Endothelial cell of umbilical vein (primary cell): ENCODE results near the gene DGKG. TPM values are rescaled to one million over a fixed set of nuclear protein-coding genes. Genes with fewer than 3 reads are reported as not detected.

Source experiments
- BruUV-seq: library from RNA; stranded (reverse); fragments of 400-500 nt; replicated peaks from 2 replicates; lab custom pipeline; 2021; lab: Mats Ljungman, UMichigan
- CTCF ChIA-PET: fragments of 300-600, 350-600 bp; sonication (Branson Sonifier 250); formaldehyde crosslinking; loops from one replicate; lab custom pipeline; 2021; ENCODE audit warnings: antibody characterized with exemption, inconsistent platforms; lab: Charles Lee
- POLR2A ChIA-PET: fragments of 300-600, 350-600 bp; sonication (Branson Sonifier 250); formaldehyde crosslinking; loops from one replicate; lab custom pipeline; 2021; ENCODE audit warnings: antibody characterized with exemption, inconsistent platforms; lab: Charles Lee
- DNase-seq: peaks from one replicate; pipeline ENCODE4 v3.0.0-alpha.2; 2011; ENCODE audit warnings: low read depth, low spot score
- FAIRE-seq: peaks from 2 replicates; lab custom pipeline; 2011; peaks lifted over from hg19 to GRCh38; lab: Jason Lieb, UNC
- H2AFZ ChIP-seq: 2 replicates; pipeline ENCODE4 v1.6.0; 2012; ENCODE audit warnings: low read depth, low read length, control low read depth, inconsistent platforms
- H3K27ac ChIP-seq: 2 replicates; pipeline ENCODE4 v1.5.1; 2011; ENCODE audit warnings: low read depth, mild to moderate bottlenecking, control low read depth, low read length, moderate library complexity; ENCODE audit not compliant: insufficient read depth
- H3K27me3 ChIP-seq, 2 experiments: 2 replicates each; pipeline versions ENCODE4 v1.6.0 to v1.6.1; 2011; ENCODE audit warnings: low read length in 2 of 2, mixed read lengths in 1 of 2; ENCODE audit not compliant: control insufficient read depth in 2 of 2, insufficient read depth in 2 of 2
- H3K36me3 ChIP-seq, 2 experiments: 2 replicates in 1 of 2; 3 replicates in 1 of 2; pipeline ENCODE4 v1.5.1; 2011; ENCODE audit warnings: low read length in 2 of 2, mild to moderate bottlenecking in 1 of 2, moderate library complexity in 1 of 2; ENCODE audit not compliant: control insufficient read depth in 2 of 2, insufficient read depth in 2 of 2; ENCODE audit errors: extremely low read depth in 1 of 2
- H3K4me1 ChIP-seq: 3 replicates; pipeline ENCODE4 v1.5.1; 2011; ENCODE audit warnings: mild to moderate bottlenecking, low read length; ENCODE audit not compliant: control insufficient read depth, insufficient read depth; ENCODE audit errors: extremely low read depth
- H3K4me2 ChIP-seq: 2 replicates; pipeline ENCODE4 v1.6.1; 2011; ENCODE audit warnings: low read length, control low read depth, mixed read lengths; ENCODE audit not compliant: insufficient read depth
- H3K4me3 ChIP-seq, 3 experiments: fragments of 200-600 bp in 1 of 3; sonication (generic), shearing (Covaris generic) in 1 of 3; replicated peaks in 1 of 3; 2 replicates each; pipeline ENCODE4 v1.5.1; 2011 to 2016; ENCODE audit warnings: control low read depth in 3 of 3, low read length in 3 of 3, mild to moderate bottlenecking in 2 of 3, inconsistent platforms in 1 of 3, low read depth in 1 of 3, moderate library complexity in 1 of 3; ENCODE audit not compliant: insufficient read depth in 1 of 3
- H3K79me2 ChIP-seq: 2 replicates; pipeline ENCODE4 v1.6.0; 2012; ENCODE audit warnings: low read length, inconsistent platforms; ENCODE audit not compliant: control insufficient read depth, insufficient read depth
- H3K9ac ChIP-seq: replicated peaks from 2 replicates; pipeline ENCODE3; 2011; ENCODE audit warnings: low read length, control low read depth; ENCODE audit not compliant: insufficient read depth; ENCODE audit errors: extremely low read depth
- H3K9me1 ChIP-seq: replicated peaks from 3 replicates; pipeline ENCODE4 v1.6.0; 2011; ENCODE audit warnings: mild to moderate bottlenecking, low read length; ENCODE audit not compliant: control insufficient read depth, insufficient read depth; ENCODE audit errors: extremely low read depth
- H3K9me3 ChIP-seq: replicated peaks from 2 replicates; pipeline ENCODE4 v1.5.1; 2012; ENCODE audit warnings: low read length, inconsistent platforms; ENCODE audit not compliant: control insufficient read depth, insufficient read depth
- H4K20me1 ChIP-seq: replicated peaks from 2 replicates; pipeline ENCODE3; 2011; ENCODE audit warnings: mild to moderate bottlenecking, low read length; ENCODE audit not compliant: control insufficient read depth, insufficient read depth; ENCODE audit errors: extremely low read depth
- EZH2 ChIP-seq: IDR thresholded peaks from 2 replicates; pipeline ENCODE4 v1.6.1; 2012; ENCODE audit warnings: borderline replicate concordance, low read depth, mild to moderate bottlenecking, moderate library complexity, low read length, inconsistent platforms; ENCODE audit not compliant: severe bottlenecking
- FOS ChIP-seq: IDR thresholded peaks from 2 replicates; pipeline ENCODE4 v1.6.1; 2011; ENCODE audit warnings: mild to moderate bottlenecking, low read length, moderate library complexity, borderline replicate concordance; ENCODE audit not compliant: insufficient read depth
- GATA2 ChIP-seq: IDR thresholded peaks from 2 replicates; pipeline ENCODE4 v1.7.0; 2011; ENCODE audit warnings: low read depth, mild to moderate bottlenecking, moderate library complexity, mixed read lengths, low read length; ENCODE audit not compliant: insufficient read length, insufficient read depth
- JUN ChIP-seq: IDR thresholded peaks from 2 replicates; pipeline ENCODE4 v1.6.1; 2011; ENCODE audit warnings: borderline replicate concordance, low read depth; ENCODE audit not compliant: insufficient read length, insufficient read depth
- MYC ChIP-seq: IDR thresholded peaks from one replicate; pipeline ENCODE4 v1.6.1; 2011; ENCODE audit warnings: mild to moderate bottlenecking, low read depth, low read length
- POLR2A ChIP-seq: IDR thresholded peaks from 2 replicates; pipeline ENCODE4 v1.6.1; 2012; ENCODE audit warnings: low read depth, mild to moderate bottlenecking, control low read depth, low read length
- POLR2AphosphoS5 ChIP-seq: IDR thresholded peaks from 2 replicates; pipeline ENCODE4 v1.6.1; 2012; ENCODE audit warnings: low read depth, mild to moderate bottlenecking, control low read depth, low read length, moderate library complexity; ENCODE audit not compliant: insufficient read depth
- dilution Hi-C: fragments of 300-500 bp; cut with MboI; formaldehyde crosslinking; loops from one replicate; pipeline ENCODE4 v1.15.0; 2019; ENCODE audit warnings: low sequenced_read_pairs; ENCODE audit not compliant: extremely low pct_ligation_motif_present
- intact Hi-C: fragments of 100-400 bp; cut with micrococcal nuclease; formaldehyde crosslinking; loops from one replicate; pipeline ENCODE4 v1.10.0; 2022
- polyA plus RNA-seq, 4 experiments: library from polyadenylated mRNA; depleted of rRNA in 3 of 4; stranded (reverse) in 3 of 4; unstranded in 1 of 4; fragments of >200 nt; gene quantifications; 2 replicates each; pipeline versions ENCODE4 v1.2.1 to v1.2.3, GENCODE V29; 2011 to 2012; ENCODE audit warnings: missing spikeins in 1 of 4
- total RNA-seq: library from RNA; stranded (reverse); gene quantifications from 2 replicates; pipeline ENCODE4 v1.2.3, GENCODE V29; 2021
- TF ChIP-seq, protein P1 (sequence below), 2 donors: IDR thresholded peaks; 1 replicate in 1 of 2; 2 replicates in 1 of 2; pipeline ENCODE4 v1.5.1; 2011; ENCODE audit warnings: low read length in 2 of 2, mild to moderate bottlenecking in 2 of 2, moderate library complexity in 2 of 2, control low read depth in 1 of 2, inconsistent platforms in 1 of 2, low read depth in 1 of 2; ENCODE audit not compliant: insufficient read depth in 1 of 2; ENCODE audit errors: extremely low read depth in 1 of 2
- TF ChIP-seq, protein P2 (sequence below): IDR thresholded peaks from 2 replicates; pipeline ENCODE4 v1.6.1; 2011; ENCODE audit not compliant: insufficient read depth, insufficient read length

Gene DGKG
- total and polyA plus RNA-seq, 2 donors (not counting 3 experiments of a cell fraction or from before 2014, with no cell fraction given), result not detected

DNA sequence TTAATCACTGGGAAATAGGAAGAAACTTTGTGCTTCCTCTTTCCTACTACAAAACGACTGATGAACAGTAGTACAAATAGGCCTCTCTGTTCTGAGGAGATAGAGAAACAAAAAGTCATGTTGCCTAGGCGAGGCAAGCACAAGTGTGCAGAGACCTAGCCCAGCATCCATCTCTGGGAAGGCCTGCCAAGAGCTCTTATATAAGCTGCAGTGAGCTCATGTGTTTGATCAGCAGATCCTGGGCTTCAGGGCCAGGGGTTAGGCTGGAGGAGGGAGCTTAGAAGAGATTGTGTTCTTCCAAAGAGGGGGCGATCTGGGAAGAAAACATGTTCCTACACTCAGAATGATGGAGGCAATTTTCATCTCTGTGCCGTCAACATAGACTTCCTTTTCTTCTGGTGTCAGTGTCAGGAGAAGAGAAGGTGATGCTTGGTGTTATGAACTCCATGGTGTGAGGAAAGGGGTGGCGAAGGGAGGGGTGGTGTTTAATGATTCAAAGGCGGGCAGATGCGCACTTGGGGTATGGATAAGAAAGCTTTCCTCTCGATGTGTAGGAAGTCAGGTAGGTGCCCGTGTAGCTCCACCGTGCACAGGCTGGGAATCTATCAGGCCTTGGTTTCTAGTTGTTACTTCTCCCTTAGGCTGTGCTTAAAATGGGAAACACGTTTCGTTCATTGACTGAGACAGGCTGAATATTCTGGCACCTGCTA, 223.6 kb downstream of the DGKG start:
- dilution Hi-C loops (no loop called here), intact Hi-C loops (no loop called here)
- no peaks in the 10 kb centered on the region for H3K4me1 ChIP-seq
- H2AFZ ChIP-seq, result no peak overlapping the region
- ChIA-PET POLR2A (no interaction called here), CTCF (interaction anchor here (0.9 to 1.4 kb wide), 2 partner anchors 19 to 195 kb away, joined by 3 to 4 read pairs; no protein-coding TSS in a partner anchor)
- H4K20me1 ChIP-seq, result no peaks in the 10 kb centered on the region
- TF ChIP-seq POLR2AphosphoS5, result no peak
- TF ChIP-seq GATA2, result no peak
- TF ChIP-seq, protein P1, sequence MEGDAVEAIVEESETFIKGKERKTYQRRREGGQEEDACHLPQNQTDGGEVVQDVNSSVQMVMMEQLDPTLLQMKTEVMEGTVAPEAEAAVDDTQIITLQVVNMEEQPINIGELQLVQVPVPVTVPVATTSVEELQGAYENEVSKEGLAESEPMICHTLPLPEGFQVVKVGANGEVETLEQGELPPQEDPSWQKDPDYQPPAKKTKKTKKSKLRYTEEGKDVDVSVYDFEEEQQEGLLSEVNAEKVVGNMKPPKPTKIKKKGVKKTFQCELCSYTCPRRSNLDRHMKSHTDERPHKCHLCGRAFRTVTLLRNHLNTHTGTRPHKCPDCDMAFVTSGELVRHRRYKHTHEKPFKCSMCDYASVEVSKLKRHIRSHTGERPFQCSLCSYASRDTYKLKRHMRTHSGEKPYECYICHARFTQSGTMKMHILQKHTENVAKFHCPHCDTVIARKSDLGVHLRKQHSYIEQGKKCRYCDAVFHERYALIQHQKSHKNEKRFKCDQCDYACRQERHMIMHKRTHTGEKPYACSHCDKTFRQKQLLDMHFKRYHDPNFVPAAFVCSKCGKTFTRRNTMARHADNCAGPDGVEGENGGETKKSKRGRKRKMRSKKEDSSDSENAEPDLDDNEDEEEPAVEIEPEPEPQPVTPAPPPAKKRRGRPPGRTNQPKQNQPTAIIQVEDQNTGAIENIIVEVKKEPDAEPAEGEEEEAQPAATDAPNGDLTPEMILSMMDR (IDR thresholded peaks at IDR 0.05; ENCODE audit: extremely low read depth in 1 of 2, insufficient read depth in 1 of 2, low read depth in 1 of 2, low read length in 2 of 2), result no peak
- no peak for TF ChIP-seq POLR2A
- TF ChIP-seq MYC, result no peak
- TF ChIP-seq EZH2, result no peak
- no peak for TF ChIP-seq JUN
- TF ChIP-seq, protein P2, sequence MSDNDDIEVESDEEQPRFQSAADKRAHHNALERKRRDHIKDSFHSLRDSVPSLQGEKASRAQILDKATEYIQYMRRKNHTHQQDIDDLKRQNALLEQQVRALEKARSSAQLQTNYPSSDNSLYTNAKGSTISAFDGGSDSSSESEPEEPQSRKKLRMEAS, result no peak
- TF ChIP-seq FOS, result no peak
- no peak for DNase-seq
- H3K79me2 ChIP-seq, result no peaks in the 10 kb centered on the region
- no peak overlapping the region for H3K27ac ChIP-seq
- no peaks in the 10 kb centered on the region for H3K27me3 ChIP-seq
- FAIRE-seq, result no peak
- no peaks in the 10 kb centered on the region for H3K36me3 ChIP-seq
- no peak overlapping the region for H3K4me2 ChIP-seq
- H3K4me3 ChIP-seq, result no peak overlapping the region
- no peak overlapping the region for H3K9ac ChIP-seq
- H3K9me1 ChIP-seq, result no peaks in the 10 kb centered on the region
- BruUV-seq, result no TSS peak
- no peaks in the 10 kb centered on the region for H3K9me3 ChIP-seq
